ENCODE measurements around the gene ANKZF1.

The ANKZF1 gene

GRCh38 chr2:219229305-219230058 is at the start of gene ANKZF1, which contains the start of gene ATG9A:
TSS of gene ANKZF1 (plus strand) at chr2:219229806. CDS start at chr2:219230258, 452 bp downstream.
TSS of gene ATG9A (minus strand) at chr2:219229636. CDS start at chr2:219228024, 1,612 bp downstream.
- peaks cover 21% of the 10 kb centered on the region for H3K36me3 ChIP-seq (ENCODE audit: control insufficient read depth, insufficient read depth, low read length)
- no peaks in the 10 kb centered on the region for H3K27me3 ChIP-seq (replicated peaks; ENCODE audit: control insufficient read depth, insufficient read depth, low read length)
- H3K4me3 ChIP-seq (replicated peaks; ENCODE audit: low read depth, low read length): peak within 1 kb of the TSS; percentile 92

GRCh38 chr2:219180961-219181360 is 48.6 kb upstream of the ANKZF1 start:
- Histone ChIP-seq H3K27me3 (replicated peaks; ENCODE audit: control insufficient read depth, insufficient read depth, low read length) (no peaks in the 10 kb centered on the region), H3K4me3 (replicated peaks; ENCODE audit: low read depth, low read length) (no peak overlapping the region), H3K36me3 (ENCODE audit: control insufficient read depth, insufficient read depth, low read length) (peaks cover 31% of the 10 kb centered on the region)
- no peak for DNase-seq (ENCODE audit: extremely low read depth, insufficient read length)
- TF ChIP-seq CTCF (IDR thresholded peaks at IDR 0.05; ENCODE audit: insufficient read depth, low read length, poor library complexity, severe bottlenecking): no peak

More at GRCh38 chr2:219229305-219230058, at the start of gene ANKZF1, which contains the start of gene ATG9A:
- DNase-seq (ENCODE audit: extremely low read depth, insufficient read length): peak; percentile 97
- no peak for TF ChIP-seq CTCF (IDR thresholded peaks at IDR 0.05; ENCODE audit: insufficient read depth, low read length, poor library complexity, severe bottlenecking)

GRCh38 chr2:219181531-219181930 is 48.1 kb upstream of the ANKZF1 start:
- Histone ChIP-seq H3K27me3 (replicated peaks; ENCODE audit: control insufficient read depth, insufficient read depth, low read length) (no peaks in the 10 kb centered on the region), H3K4me3 (replicated peaks; ENCODE audit: low read depth, low read length) (no peak overlapping the region), H3K36me3 (ENCODE audit: control insufficient read depth, insufficient read depth, low read length) (peaks cover 31% of the 10 kb centered on the region)
- TF ChIP-seq CTCF (IDR thresholded peaks at IDR 0.05; ENCODE audit: insufficient read depth, low read length, poor library complexity, severe bottlenecking): no peak
- DNase-seq (ENCODE audit: extremely low read depth, insufficient read length): no peak

GRCh38 chr2:219182331-219183150 is 47.1 kb upstream of the ANKZF1 start:
- no peaks in the 10 kb centered on the region for H3K27me3 ChIP-seq (replicated peaks; ENCODE audit: control insufficient read depth, insufficient read depth, low read length)
- TF ChIP-seq CTCF (IDR thresholded peaks at IDR 0.05; ENCODE audit: insufficient read depth, low read length, poor library complexity, severe bottlenecking): no peak
- H3K36me3 ChIP-seq (ENCODE audit: control insufficient read depth, insufficient read depth, low read length): peaks cover 31% of the 10 kb centered on the region
- no peak for DNase-seq (ENCODE audit: extremely low read depth, insufficient read length)
- no peak overlapping the region for H3K4me3 ChIP-seq (replicated peaks; ENCODE audit: low read depth, low read length)

- no peak for DNase-seq (ENCODE audit: extremely low read depth, insufficient read length)
- Histone ChIP-seq H3K4me3 (replicated peaks; ENCODE audit: low read depth, low read length) (no peak overlapping the region), H3K27me3 (replicated peaks; ENCODE audit: control insufficient read depth, insufficient read depth, low read length) (no peaks in the 10 kb centered on the region), H3K36me3 (ENCODE audit: control insufficient read depth, insufficient read depth, low read length) (peaks cover 31% of the 10 kb centered on the region)
- TF ChIP-seq CTCF (IDR thresholded peaks at IDR 0.05; ENCODE audit: insufficient read depth, low read length, poor library complexity, severe bottlenecking): no peak
Observed at GRCh38 chr2:219183151-219183772, 46.3 kb upstream of the ANKZF1 start.

Measured in GM06990 (cell line).